ENCODE measurements around the gene BAIAP3. TPM values are rescaled to one million over a fixed set of nuclear protein-coding genes. Genes with fewer than 3 reads are reported as not detected.

The BAIAP3 gene
- total RNA-seq, 4 donors from 2014 or later, result 0.59 to 5.5 (median 3.5) TPM

GRCh38 chr16:1308977-1309885, 24.2 kb upstream of the BAIAP3 start, which contains the start of gene UBE2I:
Gene UBE2I (plus strand): TSS chr16:1309636. CDS start chr16:1314031, 4,395 bp downstream.
- DNase-seq, result peak; percentile 96 to 99
- TF ChIP-seq CTCF (IDR thresholded peaks at IDR 0.05) (peak in 2 of 4 experiments; percentile 11 to 16), POLR2A (IDR thresholded peaks at IDR 0.05) (peak in 1 of 2 donors; percentile 73)
- Histone ChIP-seq H3K36me3 (no peaks in the 10 kb centered on the region), H3K27me3 (no peaks in the 10 kb centered on the region), H3K4me3 (peak within 1 kb of the TSS; percentile 73 to 86), H3K27ac (peak within 1 kb of the TSS; percentile 100), H3K9me3 (no peaks in the 10 kb centered on the region), H3K4me1 (peaks cover 0 to 38% of the 10 kb centered on the region in 2 donors)
- intact Hi-C loops (cut with DNase I; ENCODE audit: low total_unique reads), result no loop called here

GRCh38 chr16:1309888-1310831, 23.3 kb upstream of the BAIAP3 start:
- Histone ChIP-seq H3K27ac (peak overlapping the region; percentile 29 to 100), H3K27me3 (no peaks in the 10 kb centered on the region), H3K9me3 (no peaks in the 10 kb centered on the region), H3K4me1 (peaks cover 0 to 38% of the 10 kb centered on the region in 2 donors), H3K36me3 (no peaks in the 10 kb centered on the region), H3K4me3 (peak overlapping the region; percentile 57 to 73)
- intact Hi-C loops (cut with DNase I; ENCODE audit: low total_unique reads), result no loop called here
- TF ChIP-seq CTCF (IDR thresholded peaks at IDR 0.05) (no peak), POLR2A (IDR thresholded peaks at IDR 0.05) (no peak)
- DNase-seq, result peak; percentile 51 to 74

GRCh38 chr16:1310832-1311200, 22.6 kb upstream of the BAIAP3 start:
- intact Hi-C loops (cut with DNase I; ENCODE audit: low total_unique reads), result no loop called here
- no peak for TF ChIP-seq POLR2A (IDR thresholded peaks at IDR 0.05)
- TF ChIP-seq CTCF (IDR thresholded peaks at IDR 0.05), result no peak
- peak overlapping the region in 1 of 2 donors; percentile 100 for H3K27ac ChIP-seq
- H3K4me3 ChIP-seq, result peak overlapping the region; percentile 57 to 73
- H3K36me3 ChIP-seq, result no peaks in the 10 kb centered on the region
- H3K27me3 ChIP-seq, result no peaks in the 10 kb centered on the region
- H3K9me3 ChIP-seq, result no peaks in the 10 kb centered on the region
- no peak for DNase-seq
- peaks cover 0 to 38% of the 10 kb centered on the region in 2 donors for H3K4me1 ChIP-seq

DNA sequence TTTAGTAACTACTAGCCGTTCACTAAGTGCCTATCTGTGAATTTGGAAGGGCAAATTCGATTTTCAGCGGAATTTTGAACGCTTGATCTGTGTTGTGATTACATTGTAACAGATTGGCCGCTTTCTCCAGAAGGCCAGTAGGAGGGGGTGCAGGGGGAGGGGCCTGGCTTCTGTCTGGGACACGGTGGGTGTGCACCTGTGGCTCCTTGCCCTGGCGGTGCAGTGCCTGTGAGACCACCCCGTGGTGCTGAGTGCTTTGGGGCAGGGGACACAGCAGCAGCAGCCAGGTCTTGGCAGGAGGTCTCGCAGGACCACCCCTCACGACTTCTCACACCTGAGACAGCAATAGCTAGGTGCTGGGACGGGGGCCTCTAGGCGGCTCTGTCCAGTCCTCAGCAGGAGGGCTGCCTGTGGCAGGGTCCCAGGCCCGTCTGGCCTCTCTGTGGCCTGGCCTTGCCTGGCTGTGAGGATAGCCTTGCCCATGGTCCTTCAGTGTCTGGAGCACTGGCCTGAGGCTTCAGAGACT, 22.2 kb upstream of the BAIAP3 start:
- H3K36me3 ChIP-seq, result no peaks in the 10 kb centered on the region
- peaks cover 0 to 38% of the 10 kb centered on the region in 2 donors for H3K4me1 ChIP-seq
- H3K9me3 ChIP-seq, result no peaks in the 10 kb centered on the region
- no peak for TF ChIP-seq POLR2A (IDR thresholded peaks at IDR 0.05)
- no peak for TF ChIP-seq CTCF (IDR thresholded peaks at IDR 0.05)
- H3K27me3 ChIP-seq, result no peaks in the 10 kb centered on the region
- intact Hi-C loops (cut with DNase I; ENCODE audit: low total_unique reads), result no loop called here
- DNase-seq, result no peak
- H3K27ac ChIP-seq, result no peak overlapping the region
- peak overlapping the region; percentile 57 to 73 for H3K4me3 ChIP-seq
